Measurements from ENCODE around the gene KRTAP10-5.

The KRTAP10-5 gene

DNA sequence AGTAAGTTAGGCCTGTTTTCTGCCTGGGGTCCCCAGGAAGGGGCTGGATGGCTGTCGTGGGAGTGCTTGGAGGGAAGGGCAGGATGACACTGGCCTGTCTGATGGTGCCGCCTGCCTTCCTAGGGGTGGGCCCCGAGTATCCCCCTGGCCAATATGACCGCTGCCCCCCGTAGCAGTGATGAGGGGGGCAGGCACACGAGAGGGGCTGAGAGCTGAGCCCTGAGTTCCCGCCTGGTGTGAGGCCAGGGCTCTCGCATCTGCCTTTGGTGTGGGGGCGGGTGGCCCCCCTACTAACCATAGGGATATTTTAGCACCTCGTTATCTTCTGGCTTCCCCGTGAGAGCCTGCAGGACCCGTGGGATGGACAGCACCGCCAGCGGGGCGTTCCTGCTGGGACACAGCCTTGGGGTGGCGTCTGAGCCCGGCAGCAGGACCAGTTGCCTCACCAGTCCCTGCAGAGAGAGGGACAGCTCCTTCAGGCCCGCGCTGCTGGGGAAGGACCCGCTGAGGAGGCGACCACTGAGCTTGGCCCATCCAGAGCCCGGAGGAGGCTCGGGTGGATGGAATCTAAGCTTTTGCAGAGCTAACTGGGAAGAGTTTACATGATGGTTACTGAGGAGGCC lies 50.8 kb downstream of the KRTAP10-5 start:
- no peak for DNase-seq

Data from T-helper 2 cell (primary cell).